ENCODE measurements around the gene DUSP28.

- TF ChIP-seq POLR2A (IDR thresholded peaks at IDR 0.05) (no peak), CTCF (IDR thresholded peaks at IDR 0.05) (no peak), POLR2AphosphoS5 (IDR thresholded peaks at IDR 0.05) (no peak), EP300 (IDR thresholded peaks at IDR 0.05) (no peak)
Measured at GRCh38 chr2:240569523-240569997, 9.4 kb downstream of the DUSP28 start.
